GM18867 (cell line): ENCODE results near the gene PWWP2A.
A peak's percentile ranks its signal among the peaks of the same experiment; 100 is the strongest.

ENCODE experiments used
- ATAC-seq: cut with Tn5 transposase; IDR thresholded peaks from one replicate; pipeline ENCODE4 v1.9.1; 2021; ENCODE audit warnings: mild to moderate bottlenecking, moderate library complexity; ENCODE audit not compliant: unreplicated experiment

Gene PWWP2A

DNA sequence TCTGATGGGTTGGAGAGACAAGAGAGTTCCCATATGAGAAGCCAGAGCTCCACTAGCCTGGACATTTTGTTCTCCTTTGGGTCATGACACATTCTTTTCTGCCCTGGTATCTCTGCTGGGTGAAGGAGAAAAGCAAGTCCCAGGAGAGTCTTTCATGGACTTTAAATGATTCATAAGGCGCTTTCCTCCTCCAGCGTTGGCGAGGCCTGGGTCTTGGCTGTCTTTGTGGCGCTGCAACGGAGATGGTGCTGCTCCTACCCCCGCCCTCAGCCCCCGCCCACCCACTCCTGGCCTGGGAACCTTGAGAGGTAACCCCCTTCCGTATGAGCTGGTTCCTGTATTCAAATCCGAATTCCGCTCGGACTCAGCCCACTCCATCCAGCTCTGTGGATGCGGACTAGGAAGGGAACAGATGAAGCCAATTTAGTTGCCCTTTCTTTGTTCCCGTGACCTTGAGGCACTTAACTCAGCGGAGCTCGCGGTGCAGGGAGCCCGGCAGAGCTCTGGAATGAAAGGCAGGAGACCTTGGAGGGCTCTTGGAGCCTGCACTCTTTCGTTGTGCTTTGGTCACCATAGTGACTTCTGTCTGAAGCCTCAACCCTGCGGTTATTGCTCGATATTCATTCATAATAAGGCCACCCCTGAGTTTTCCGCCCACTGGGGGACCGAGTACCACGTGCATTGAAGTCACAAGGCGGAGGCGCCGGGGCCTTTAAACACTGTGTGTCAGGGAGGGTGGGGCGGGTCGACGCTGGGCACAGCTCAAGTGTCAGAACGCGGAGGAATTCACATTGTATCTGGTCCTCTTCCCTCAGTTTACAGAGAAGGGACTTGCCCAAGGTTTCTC lies 14.0 kb upstream of the PWWP2A start:
- ATAC-seq = no peak

DNA sequence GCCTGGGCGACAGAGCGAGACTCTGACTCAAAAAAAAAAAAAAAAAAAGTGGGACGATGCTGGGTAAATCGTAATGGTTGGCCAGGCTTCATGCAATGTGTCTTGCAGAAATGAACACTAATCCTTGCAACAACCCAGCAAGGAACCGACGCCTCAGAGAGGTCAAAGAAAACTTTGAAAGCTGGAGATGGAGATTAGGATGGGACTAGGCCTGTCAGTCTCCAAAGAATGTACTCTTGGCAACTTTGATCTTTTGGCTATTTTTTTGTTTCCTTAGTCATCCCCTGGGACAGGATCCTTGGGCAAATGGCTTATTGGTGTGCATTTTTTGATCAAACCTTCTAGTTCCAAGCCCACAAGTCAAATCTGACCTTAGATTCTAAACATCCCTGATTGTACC lies 10.6 kb upstream of the PWWP2A start:
- ATAC-seq = no peak

GRCh38 chr5:160128632-160129031 lies 9.4 kb upstream of the PWWP2A start:
- no peak for ATAC-seq

- peak; percentile 0 for ATAC-seq
These were observed 636 bp upstream of the PWWP2A start for GRCh38 chr5:160119905-160120266.

DNA sequence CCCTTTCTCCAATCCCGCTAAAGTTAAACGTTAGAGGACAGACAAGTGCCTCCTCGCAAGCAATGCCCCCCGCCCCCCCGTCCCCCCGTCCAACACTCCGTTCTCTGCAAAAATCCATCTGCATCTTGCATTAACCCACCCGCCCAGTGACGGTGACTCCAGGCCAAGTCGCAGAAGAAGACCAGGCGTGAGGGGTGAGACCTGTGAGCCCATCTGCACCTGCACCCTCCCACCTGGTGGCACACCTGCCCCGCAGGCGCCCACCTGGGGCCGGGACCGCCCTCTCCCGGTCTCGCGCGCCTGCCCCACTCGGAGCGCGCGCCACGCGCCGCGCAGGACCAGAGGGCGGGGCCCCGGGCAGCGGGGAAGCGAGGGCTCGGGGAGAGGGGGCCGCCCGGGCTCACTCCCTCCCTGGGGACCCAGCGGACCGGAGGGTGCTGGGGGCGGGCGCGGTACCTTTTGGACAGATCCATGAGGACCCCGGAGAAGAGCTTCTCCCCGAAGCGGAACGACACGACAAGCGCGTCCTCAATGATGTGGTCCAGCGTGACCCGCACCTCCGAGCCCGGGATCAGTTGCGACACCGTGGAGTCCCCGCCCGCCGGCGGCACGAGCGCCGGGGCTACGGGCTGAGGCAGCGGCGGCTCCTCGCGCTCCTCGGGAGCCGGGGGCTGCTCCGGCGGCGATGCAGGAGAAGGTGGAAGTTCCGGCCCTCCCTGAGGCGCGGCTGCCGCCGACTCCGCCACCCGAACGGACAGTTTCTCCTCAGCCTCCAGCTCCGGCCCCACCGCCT lies 705 bp downstream of the PWWP2A start:
- peak; percentile 28 for ATAC-seq

DNA sequence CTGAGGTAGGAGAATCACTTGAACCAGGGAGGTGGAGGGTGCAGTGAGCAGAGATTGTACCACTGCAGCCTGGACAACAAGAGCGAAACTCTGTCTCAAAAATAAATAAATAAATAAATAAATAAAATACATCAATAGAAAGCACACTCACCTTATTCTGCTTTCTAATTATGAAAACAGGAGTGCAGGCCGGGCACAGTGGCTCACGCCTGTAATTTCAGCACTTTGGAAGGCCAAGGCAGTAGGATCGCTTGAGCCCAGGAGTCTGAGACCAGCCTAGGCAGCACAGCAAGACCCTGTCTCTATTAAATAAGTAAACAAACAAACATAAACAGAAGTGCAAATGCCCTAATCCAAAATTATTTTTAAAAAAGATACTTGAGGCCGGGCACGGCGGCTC lies 2.3 kb downstream of the PWWP2A start:
- ATAC-seq = no peak

DNA sequence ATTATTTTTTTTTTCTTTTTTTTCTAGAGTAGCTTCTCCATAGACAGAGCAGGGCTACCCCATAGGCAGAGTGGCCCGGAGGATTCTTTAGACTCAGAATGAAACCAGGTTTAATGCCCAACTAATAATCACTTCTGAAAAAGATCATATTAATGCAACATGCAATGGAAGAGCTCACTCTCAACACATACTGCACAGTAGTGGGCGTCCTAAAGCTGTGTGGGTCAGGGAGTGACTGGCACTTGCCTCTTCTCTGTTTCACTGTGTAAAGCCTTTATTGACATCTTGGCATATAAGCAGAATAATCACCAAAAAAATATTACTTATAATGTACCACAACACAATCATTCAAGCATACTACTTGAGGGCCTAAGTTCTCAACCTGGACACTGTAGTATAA lies 11.1 kb downstream of the PWWP2A start:
- no peak for ATAC-seq

DNA sequence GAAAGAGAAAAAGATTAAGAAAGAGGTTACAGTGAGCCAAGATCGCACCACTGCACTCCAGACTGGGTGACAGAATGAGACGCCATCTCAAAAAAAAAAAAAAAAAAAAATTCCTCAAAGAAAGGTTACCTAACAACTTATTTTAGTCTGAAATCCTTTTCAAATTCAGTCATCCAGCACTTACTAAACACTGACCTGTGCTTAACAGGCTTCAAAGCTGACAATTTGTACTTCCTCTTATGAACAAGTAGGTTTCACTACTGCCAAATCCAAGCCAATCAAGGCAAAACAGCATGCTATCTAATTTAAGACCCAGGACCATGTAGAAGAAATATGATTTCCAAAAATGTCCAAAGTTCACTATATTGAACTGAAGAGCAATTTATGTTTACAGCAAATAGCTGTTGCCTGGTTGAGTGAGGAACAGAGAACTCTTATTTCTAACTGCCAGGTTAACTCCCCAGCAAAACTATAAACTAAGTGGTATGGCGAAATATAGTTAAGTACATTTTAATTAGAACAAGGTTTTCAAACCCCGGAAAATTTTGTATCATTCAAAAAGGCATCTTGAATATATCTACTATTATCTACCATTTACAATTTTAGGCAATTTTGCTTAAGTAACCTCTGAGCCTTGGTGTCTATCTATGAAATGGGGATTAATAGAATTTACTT lies 13.4 kb downstream of the PWWP2A start:
- ATAC-seq = peak; percentile 76

- ATAC-seq = no peak
These were observed 21.3 kb downstream of the PWWP2A start for GRCh38 chr5:160097991-160098390.

GRCh38 chr5:160096178-160096577 lies 23.1 kb downstream of the PWWP2A start:
- no peak for ATAC-seq

GRCh38 chr5:160092960-160093707 lies 26.1 kb downstream of the PWWP2A start:
- ATAC-seq = peak; percentile 88

DNA sequence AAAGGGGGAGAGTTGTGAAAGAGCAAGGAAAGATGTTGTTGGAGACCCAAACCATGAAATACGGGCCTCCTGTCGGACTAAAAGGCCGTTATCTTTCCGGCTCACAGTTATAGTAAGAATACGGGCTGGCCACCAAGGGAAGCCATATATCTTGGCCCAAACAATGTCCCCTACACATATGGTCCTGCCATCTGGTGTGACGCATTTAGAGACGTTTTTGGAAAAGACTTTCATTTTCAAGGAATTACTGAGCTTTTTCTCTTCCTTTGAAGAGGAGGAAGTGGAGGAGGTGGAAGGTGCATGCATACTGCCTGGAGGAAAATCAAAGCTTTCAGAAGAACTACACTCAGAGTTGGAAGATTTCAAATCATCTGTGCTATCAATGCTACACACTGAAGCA lies 26.7 kb downstream of the PWWP2A start:
- ATAC-seq = no peak

DNA sequence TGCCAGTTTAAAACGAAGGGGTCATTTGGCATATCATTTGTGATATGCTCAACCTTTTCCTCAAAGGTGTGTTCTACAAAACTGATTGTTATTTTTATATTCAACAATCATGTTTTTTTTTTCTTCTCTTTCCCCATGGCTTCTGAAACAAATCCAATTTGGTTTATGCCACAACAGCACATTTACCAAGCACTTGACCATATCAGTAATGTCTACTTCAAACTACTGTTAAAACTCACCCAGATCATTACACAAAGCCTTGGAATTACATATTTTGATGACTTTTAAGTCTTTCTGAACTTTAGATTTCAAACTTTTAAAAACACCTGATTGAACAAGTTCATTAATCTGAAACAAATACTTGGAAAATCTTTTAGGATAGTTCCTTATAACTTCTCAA lies 29.2 kb downstream of the PWWP2A start:
- ATAC-seq = no peak

DNA sequence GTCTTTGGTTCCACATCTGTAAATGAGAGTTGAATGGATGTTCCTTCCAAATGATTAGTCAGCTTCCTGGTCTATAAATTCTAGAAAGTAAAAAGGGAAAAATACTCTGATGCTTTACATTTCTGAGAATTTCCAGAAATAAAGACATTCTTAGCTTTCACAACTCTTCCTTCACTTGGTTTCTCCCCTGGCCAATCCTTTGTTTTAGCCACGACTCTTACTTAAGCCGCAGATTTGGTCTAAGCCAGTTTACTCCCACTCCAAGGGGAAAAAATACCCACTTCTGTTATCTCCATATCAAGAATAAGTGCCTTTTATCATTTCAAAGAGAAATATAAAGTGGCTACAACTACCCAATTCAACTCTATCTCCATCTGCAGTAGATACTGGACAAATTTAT lies 29.7 kb downstream of the PWWP2A start:
- no peak for ATAC-seq

GRCh38 chr5:160088805-160089204 lies 30.4 kb downstream of the PWWP2A start:
- no peak for ATAC-seq

GRCh38 chr5:160087199-160087598 lies 32.1 kb downstream of the PWWP2A start:
- no peak for ATAC-seq

DNA sequence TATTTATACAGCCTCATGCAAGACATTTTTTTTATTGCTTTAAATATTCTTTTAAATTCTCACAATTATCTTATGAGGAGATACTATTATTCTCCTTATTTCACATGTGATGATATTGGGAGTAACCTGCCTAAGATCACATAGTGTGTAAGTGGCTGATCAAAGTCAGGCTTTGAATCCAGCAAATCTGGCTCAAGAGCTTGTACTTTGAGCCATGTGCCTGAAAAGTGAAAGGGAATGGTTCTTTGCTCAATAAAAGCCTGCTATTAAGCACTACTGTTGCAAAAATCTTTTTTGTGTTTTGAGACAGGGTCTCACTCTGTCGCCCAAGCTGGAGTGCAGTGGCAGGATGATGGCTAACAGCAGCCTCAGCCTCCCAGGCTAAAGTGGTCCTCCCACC lies 35.1 kb downstream of the PWWP2A start:
- ATAC-seq = no peak

- no peak for ATAC-seq
These were observed 35.7 kb downstream of the PWWP2A start for GRCh38 chr5:160083501-160083900.

- ATAC-seq = no peak
These were observed 36.4 kb downstream of the PWWP2A start for GRCh38 chr5:160082614-160083500.

DNA sequence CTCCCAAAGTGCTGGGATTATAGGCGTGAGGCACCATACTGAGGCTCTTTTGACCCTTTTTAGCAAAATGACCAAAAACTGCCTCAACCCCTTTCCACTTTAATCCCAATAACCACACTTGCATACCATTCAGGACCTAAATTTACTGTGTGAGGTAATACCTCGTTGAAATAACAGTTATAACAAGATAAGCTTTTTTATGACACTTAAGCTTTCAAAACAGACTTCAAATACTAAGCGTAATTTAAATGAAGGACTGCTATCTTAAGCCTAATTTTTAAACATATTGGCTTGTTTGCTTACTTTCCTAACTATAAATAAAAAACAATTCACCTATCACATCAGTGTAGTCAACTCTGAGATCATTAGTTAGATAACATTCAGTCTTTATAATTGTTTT lies 37.8 kb downstream of the PWWP2A start:
- ATAC-seq = no peak
